Mammary epithelial cell (primary cell): ENCODE results near the gene SLC9B2.

Source experiments
- EZH2 ChIP-seq: IDR thresholded peaks from 2 replicates; pipeline ENCODE4 v1.6.1; 2012; ENCODE audit warnings: low read length, inconsistent platforms, borderline replicate concordance
- TF ChIP-seq, protein P1 (sequence below), 2 donors: IDR thresholded peaks in 1 of 2; conservative IDR thresholded peaks in 1 of 2; 2 replicates each; pipeline ENCODE4 v1.5.1; 2011 to 2012; ENCODE audit warnings: inconsistent platforms in 2 of 2, low read length in 2 of 2, mild to moderate bottlenecking in 2 of 2, control low read depth in 1 of 2, low read depth in 1 of 2; ENCODE audit not compliant: insufficient read depth in 1 of 2; ENCODE audit errors: extremely low read depth in 1 of 2

DNA sequence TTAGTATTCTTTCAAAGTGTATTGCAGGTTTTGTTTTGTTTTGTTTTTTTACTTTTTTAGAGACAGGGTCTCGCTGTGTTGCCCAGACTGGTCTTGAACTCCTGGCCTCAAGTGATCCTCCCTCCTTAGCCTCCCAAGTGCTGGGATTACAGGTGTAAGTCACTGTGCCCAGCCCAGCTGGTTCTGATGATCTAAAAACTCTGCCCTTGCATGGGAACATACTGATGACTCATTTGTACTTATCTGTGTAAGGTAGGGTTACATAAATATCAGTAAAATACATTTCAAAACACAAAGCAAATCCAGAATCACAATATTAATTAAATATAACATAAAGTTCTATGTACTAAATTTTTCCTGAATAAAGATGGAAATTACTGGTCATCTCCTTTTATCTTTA lies 49.7 kb downstream of the SLC9B2 start:
- TF ChIP-seq, protein P1, sequence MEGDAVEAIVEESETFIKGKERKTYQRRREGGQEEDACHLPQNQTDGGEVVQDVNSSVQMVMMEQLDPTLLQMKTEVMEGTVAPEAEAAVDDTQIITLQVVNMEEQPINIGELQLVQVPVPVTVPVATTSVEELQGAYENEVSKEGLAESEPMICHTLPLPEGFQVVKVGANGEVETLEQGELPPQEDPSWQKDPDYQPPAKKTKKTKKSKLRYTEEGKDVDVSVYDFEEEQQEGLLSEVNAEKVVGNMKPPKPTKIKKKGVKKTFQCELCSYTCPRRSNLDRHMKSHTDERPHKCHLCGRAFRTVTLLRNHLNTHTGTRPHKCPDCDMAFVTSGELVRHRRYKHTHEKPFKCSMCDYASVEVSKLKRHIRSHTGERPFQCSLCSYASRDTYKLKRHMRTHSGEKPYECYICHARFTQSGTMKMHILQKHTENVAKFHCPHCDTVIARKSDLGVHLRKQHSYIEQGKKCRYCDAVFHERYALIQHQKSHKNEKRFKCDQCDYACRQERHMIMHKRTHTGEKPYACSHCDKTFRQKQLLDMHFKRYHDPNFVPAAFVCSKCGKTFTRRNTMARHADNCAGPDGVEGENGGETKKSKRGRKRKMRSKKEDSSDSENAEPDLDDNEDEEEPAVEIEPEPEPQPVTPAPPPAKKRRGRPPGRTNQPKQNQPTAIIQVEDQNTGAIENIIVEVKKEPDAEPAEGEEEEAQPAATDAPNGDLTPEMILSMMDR (conservative IDR thresholded peaks at IDR 0.05 in 1 of 2, IDR thresholded peaks at IDR 0.05 in 1 of 2; ENCODE audit: extremely low read depth in 1 of 2, insufficient read depth in 1 of 2, low read depth in 1 of 2, low read length in 2 of 2) = no peak
- no peak for TF ChIP-seq EZH2
